Measurements from ENCODE around the gene LRIT3.

- TF ChIP-seq CTCF (conservative IDR thresholded peaks at IDR 0.05; ENCODE audit: low read length) (no peak), EZH2phosphoT487 (IDR thresholded peaks at IDR 0.05; ENCODE audit: borderline replicate concordance, low read depth, low read length) (no peak)
Observed at GRCh38 chr4:109848501-109848900, 594 bp downstream of the LRIT3 start.

Measured in OCI-LY7 (cell line).